PC-3 (cell line): ENCODE data around the gene MEP1B. TPM values are rescaled to one million over a fixed set of nuclear protein-coding genes. Genes with fewer than 3 reads are reported as not detected.

Experiments used
- ATAC-seq: fragments of 200-7000 bp; cut with Tn5 transposase; 2 replicates; pipeline ENCODE4 v1.9.1; 2020; ENCODE audit warnings: mild to moderate bottlenecking, moderate library complexity
- Bru-seq: library from RNA; stranded (reverse); fragments of 400-500 nt; gene quantifications from one replicate; lab custom pipeline; 2021; lab: Mats Ljungman, UMichigan
- BruChase-seq, 2 experiments: library from RNA; stranded (reverse); fragments of 400-500 nt; gene quantifications; one replicate each; lab custom pipeline; 2021; lab: Mats Ljungman, UMichigan
- BruUV-seq: library from RNA; stranded (reverse); fragments of 400-500 nt; replicated peaks from 2 replicates; lab custom pipeline; 2021; lab: Mats Ljungman, UMichigan
- CTCF ChIA-PET: fragments of 300-600 bp; sonication (Branson Sonifier 250); formaldehyde crosslinking; loops from one replicate; lab custom pipeline; 2022; ENCODE audit warnings: antibody characterized with exemption; lab: Charles Lee
- POLR2A ChIA-PET: fragments of 300-600 bp; sonication (Branson Sonifier 250); formaldehyde crosslinking; loops from one replicate; lab custom pipeline; 2022; ENCODE audit warnings: antibody characterized with exemption; ENCODE audit not compliant: unreplicated experiment; lab: Charles Lee
- DNase-seq: peaks from one replicate; pipeline ENCODE4 v3.0.0-alpha.2; 2015
- H2AFZ ChIP-seq: fragments of 300-600 bp; sonication (generic); 2 replicates; pipeline ENCODE4 v1.6.0; 2016; ENCODE audit warnings: antibody characterized with exemption, low read length
- H3F3A ChIP-seq: fragments of 300-600 bp; sonication (generic); one replicate; pipeline ENCODE4 v1.6.0; 2017; ENCODE audit warnings: antibody characterized with exemption, low read length, control low read depth, mild to moderate bottlenecking; ENCODE audit not compliant: unreplicated experiment
- H3K27ac ChIP-seq: fragments of 300-600 bp; sonication (generic); 2 replicates; pipeline ENCODE4 v1.5.1; 2016; ENCODE audit warnings: mild to moderate bottlenecking, low read length
- H3K27me3 ChIP-seq: fragments of 300-600 bp; sonication (generic); 2 replicates; pipeline ENCODE4 v1.6.1; 2016; ENCODE audit warnings: low read length, mixed read lengths
- H3K36me3 ChIP-seq: fragments of 300-600 bp; sonication (generic); 2 replicates; pipeline ENCODE4 v1.6.1; 2016; ENCODE audit warnings: low read depth, mixed run types, low read length, mixed read lengths
- H3K4me1 ChIP-seq: fragments of 300-600 bp; sonication (generic); 2 replicates; pipeline ENCODE4 v1.5.1; 2016; ENCODE audit warnings: low read length; ENCODE audit not compliant: insufficient read depth
- H3K4me2 ChIP-seq: fragments of 300-600 bp; sonication (generic); 2 replicates; pipeline ENCODE4 v1.6.0; 2016; ENCODE audit warnings: low read length
- H3K4me3 ChIP-seq: fragments of 300-600 bp; sonication (generic); 2 replicates; pipeline ENCODE4 v1.5.1; 2016; ENCODE audit warnings: mild to moderate bottlenecking, low read length, mixed read lengths
- H3K79me2 ChIP-seq: fragments of 300-600 bp; sonication (generic); 2 replicates; pipeline ENCODE4 v1.6.1; 2017; ENCODE audit warnings: low read length, mixed read lengths
- H3K9ac ChIP-seq: fragments of 300-600 bp; sonication (generic); 2 replicates; pipeline ENCODE4 v1.6.0; 2016; ENCODE audit warnings: mild to moderate bottlenecking, low read length
- H3K9me2 ChIP-seq: fragments of 300-600 bp; sonication (generic); replicated peaks from 2 replicates; pipeline ENCODE4 v1.6.1; 2016; ENCODE audit warnings: mixed run types, low read length, mixed read lengths
- H3K9me3 ChIP-seq: fragments of 300-600 bp; sonication (generic); 2 replicates; pipeline ENCODE4 v1.6.1; 2016; ENCODE audit warnings: low read length, mixed read lengths
- H4K20me1 ChIP-seq: fragments of 300-600 bp; sonication (generic); 2 replicates; pipeline ENCODE4 v1.6.1; 2016; ENCODE audit warnings: low read length, mixed read lengths
- EZH2 ChIP-seq: fragments of 300-600 bp; sonication (generic); IDR thresholded peaks from one replicate; pipeline ENCODE4 v1.6.1; 2017; ENCODE audit warnings: antibody characterized with exemption, mild to moderate bottlenecking, low read length; ENCODE audit not compliant: unreplicated experiment
- EZH2phosphoT487 ChIP-seq: fragments of 300-600 bp; sonication (generic); IDR thresholded peaks from 2 replicates; pipeline ENCODE4 v1.6.1; 2018; ENCODE audit warnings: mild to moderate bottlenecking, antibody characterized with exemption, low read length, borderline replicate concordance
- intact Hi-C: fragments of 100-400 bp; cut with micrococcal nuclease; formaldehyde crosslinking; loops from 2 replicates; pipeline ENCODE4 v1.9.0; 2023
- long read RNA-seq: library from polyadenylated mRNA; unstranded; transcript quantifications from one replicate; pipeline ENCODE4 v2.0.0, GENCODE V29; 2021; ENCODE audit not compliant: unreplicated experiment
- total RNA-seq: library from RNA; depleted of rRNA; stranded (reverse); fragments of >200 nt; gene quantifications from 2 replicates; pipeline ENCODE4 v1.2.3, GENCODE V29; 2014; rRNA removed
- TF ChIP-seq, protein P1 (sequence below): fragments of 300-600 bp; sonication (generic); conservative IDR thresholded peaks from 2 replicates; pipeline ENCODE4 v1.5.1; 2017; ENCODE audit warnings: antibody characterized with exemption, low read depth, mild to moderate bottlenecking, low read length

The MEP1B gene
- total RNA-seq, result not detected in 2 replicates
- percentile 4 among the genes with signal in this experiment for Bru-seq, nascent RNA
- percentile 34 among the genes with signal in this experiment for BruChase-seq, experiment 1, labeled RNA remaining after a 6-hour chase
- BruChase-seq, experiment 2, labeled RNA remaining after a 2-hour chase, result percentile 36 among the genes with signal in this experiment
- long read RNA-seq, result 0 reads

GRCh38 chr18:32189790-32190189, at the start of gene MEP1B:
Gene MEP1B (plus strand): TSS chr18:32190039. CDS start chr18:32190071, 32 bp downstream.
- Histone ChIP-seq H3F3A (no peaks in the 10 kb centered on the region), H3K79me2 (no peaks in the 10 kb centered on the region), H3K4me1 (no peaks in the 10 kb centered on the region), H3K36me3 (no peaks in the 10 kb centered on the region), H3K27ac (no peak within 1 kb of the TSS), H3K9me2 (no peaks in the 10 kb centered on the region), H3K27me3 (no peaks in the 10 kb centered on the region), H3K9me3 (no peaks in the 10 kb centered on the region), H3K4me2 (no peak within 1 kb of the TSS), H3K9ac (no peak within 1 kb of the TSS), H3K4me3 (no peak within 1 kb of the TSS), H2AFZ (no peak within 1 kb of the TSS), H4K20me1 (no peaks in the 10 kb centered on the region)
- no TSS peak for BruUV-seq
- intact Hi-C loops, result no loop called here
- TF ChIP-seq EZH2phosphoT487 (no peak), EZH2 (no peak)
- TF ChIP-seq, protein P1, sequence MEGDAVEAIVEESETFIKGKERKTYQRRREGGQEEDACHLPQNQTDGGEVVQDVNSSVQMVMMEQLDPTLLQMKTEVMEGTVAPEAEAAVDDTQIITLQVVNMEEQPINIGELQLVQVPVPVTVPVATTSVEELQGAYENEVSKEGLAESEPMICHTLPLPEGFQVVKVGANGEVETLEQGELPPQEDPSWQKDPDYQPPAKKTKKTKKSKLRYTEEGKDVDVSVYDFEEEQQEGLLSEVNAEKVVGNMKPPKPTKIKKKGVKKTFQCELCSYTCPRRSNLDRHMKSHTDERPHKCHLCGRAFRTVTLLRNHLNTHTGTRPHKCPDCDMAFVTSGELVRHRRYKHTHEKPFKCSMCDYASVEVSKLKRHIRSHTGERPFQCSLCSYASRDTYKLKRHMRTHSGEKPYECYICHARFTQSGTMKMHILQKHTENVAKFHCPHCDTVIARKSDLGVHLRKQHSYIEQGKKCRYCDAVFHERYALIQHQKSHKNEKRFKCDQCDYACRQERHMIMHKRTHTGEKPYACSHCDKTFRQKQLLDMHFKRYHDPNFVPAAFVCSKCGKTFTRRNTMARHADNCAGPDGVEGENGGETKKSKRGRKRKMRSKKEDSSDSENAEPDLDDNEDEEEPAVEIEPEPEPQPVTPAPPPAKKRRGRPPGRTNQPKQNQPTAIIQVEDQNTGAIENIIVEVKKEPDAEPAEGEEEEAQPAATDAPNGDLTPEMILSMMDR, result no peak
- POLR2A ChIA-PET, result no interaction called here
- ATAC-seq (no peak), DNase-seq (no peak)
- CTCF ChIA-PET, result no interaction called here

- Histone ChIP-seq H3K4me2 (no peak overlapping the region), H3K36me3 (no peaks in the 10 kb centered on the region), H2AFZ (no peak overlapping the region), H3F3A (no peaks in the 10 kb centered on the region), H3K79me2 (no peaks in the 10 kb centered on the region), H3K9me2 (no peaks in the 10 kb centered on the region), H3K9ac (no peak overlapping the region), H3K27ac (no peak overlapping the region), H3K27me3 (no peaks in the 10 kb centered on the region), H4K20me1 (no peaks in the 10 kb centered on the region), H3K9me3 (no peaks in the 10 kb centered on the region), H3K4me1 (no peaks in the 10 kb centered on the region), H3K4me3 (no peak overlapping the region)
- ATAC-seq, result no peak
- intact Hi-C loops, result no loop called here
- no TSS peak for BruUV-seq
- no peak for TF ChIP-seq EZH2
- TF ChIP-seq EZH2phosphoT487, result no peak
- TF ChIP-seq, protein P1, result no peak
- ChIA-PET CTCF (no interaction called here), POLR2A (no interaction called here)
- DNase-seq, result no peak
Measured at GRCh38 chr18:32148185-32148870, 41.5 kb upstream of the MEP1B start.
